Activated T-helper 1 cell treated with anti-CD3 and anti-CD28 coated beads, Interleukin-2, amount 50 U/mL, for 16 hours (primary cell): ENCODE data around the gene PLXNA3.

ENCODE experiments used
- DNase-seq, 2 donors: peaks; one replicate each; pipeline ENCODE4 v3.0.0-alpha.2; 2020; ENCODE audit warnings: low read depth in 1 of 2, low spot score in 1 of 2

PLXNA3 gene

GRCh38 chrX:154435171-154435733 is 22.8 kb upstream of the PLXNA3 start:
- DNase-seq = no peak

DNA sequence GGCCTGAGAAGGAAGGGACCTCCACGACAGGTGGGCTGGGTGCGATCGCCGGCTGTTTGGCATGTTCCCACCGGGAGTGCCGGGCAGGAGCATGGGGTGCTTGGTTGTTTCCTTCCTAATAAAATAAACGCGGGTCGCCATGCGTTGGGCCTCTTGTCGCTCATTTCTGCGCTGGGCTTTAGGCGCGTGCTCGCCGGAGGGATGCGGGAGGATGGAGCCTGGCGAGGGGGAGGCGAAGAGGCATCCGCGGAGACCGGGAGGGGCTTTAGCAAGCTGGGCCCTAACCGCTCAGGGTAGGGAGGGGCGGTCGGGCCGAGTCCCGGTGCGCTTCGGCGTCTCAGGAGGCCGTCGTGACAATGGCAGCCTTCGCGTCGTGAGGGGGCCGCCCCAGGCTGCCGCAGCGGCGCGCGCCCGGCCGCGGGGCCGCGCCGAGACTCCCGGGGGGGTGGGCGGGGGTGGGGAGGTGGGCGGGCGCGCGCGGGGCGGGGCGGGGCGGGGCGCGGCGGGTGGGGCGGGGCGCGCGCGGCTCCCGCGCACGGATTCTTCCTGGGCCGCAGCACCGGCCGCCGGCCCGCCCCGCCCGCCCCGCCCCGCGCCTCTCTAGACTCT is 21.6 kb upstream of the PLXNA3 start:
- peak in 1 of 2 donors; percentile 43 for DNase-seq

GRCh38 chrX:154436983-154437752 is 20.9 kb upstream of the PLXNA3 start, which contains the start of gene GDI1:
Gene GDI1 (plus strand): TSS chrX:154437154. CDS start chrX:154437255, 101 bp downstream.
- DNase-seq = peak; percentile 25 to 47

DNA sequence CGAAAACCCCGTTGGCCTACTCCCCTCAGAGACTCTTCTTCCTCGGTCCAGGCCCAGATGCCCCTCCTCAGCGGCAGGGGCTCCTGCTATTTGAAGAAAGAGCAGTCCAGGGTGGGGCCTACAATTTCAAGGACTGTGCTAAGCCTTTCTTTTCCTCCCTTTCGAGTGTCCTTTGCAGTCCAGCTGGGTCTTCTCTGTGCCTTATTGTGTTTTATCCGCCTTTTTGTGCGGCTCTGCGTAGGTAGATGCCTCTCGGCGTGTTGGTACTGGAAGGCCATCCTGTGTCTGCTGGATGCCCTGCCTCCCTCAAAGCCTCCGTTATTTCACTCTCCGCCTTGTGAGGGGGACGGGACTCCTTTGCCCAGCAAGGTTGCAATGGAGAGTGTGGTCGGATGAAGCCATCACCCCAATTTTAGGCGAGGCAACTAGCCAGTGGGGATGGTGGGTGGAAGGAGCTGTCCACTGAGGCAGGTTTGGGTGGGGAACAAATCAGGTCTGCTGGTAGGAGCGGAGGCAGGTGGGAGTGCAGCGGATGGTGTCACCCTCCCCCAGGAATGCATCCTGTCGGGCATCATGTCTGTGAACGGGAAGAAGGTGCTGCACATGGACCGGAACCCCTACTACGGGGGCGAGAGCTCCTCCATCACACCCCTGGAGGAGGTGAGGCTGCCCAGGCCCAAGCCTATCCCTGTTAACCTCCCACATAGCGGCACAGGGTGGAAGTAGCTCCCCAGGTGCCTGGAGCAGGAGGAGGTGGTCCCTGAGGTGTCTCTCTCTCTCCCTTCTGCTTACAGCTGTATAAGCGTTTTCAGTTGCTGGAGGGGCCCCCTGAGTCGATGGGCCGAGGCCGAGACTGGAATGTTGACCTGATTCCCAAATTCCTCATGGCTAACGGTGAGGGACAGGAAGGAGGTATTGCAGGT is 19.8 kb upstream of the PLXNA3 start:
- no peak for DNase-seq

GRCh38 chrX:154439841-154440240 is 18.2 kb upstream of the PLXNA3 start:
- DNase-seq = no peak

GRCh38 chrX:154440623-154441357 is 17.3 kb upstream of the PLXNA3 start:
- DNase-seq = no peak

DNA sequence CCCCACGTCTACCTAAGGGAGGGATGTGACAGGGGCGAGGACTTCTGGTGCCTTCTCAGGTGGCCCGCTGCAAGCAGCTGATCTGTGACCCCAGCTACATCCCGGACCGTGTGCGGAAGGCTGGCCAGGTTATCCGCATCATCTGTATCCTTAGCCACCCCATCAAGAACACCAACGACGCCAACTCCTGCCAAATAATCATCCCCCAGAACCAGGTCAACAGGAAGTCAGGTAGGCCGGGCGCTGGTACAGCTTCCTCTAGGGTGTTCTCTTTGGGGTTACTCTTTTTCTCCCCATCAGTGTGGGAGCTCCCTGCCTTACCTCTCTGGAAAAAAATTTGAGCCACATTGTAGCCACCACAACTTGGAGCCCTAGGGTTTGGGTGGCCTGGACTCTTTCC is 16.5 kb upstream of the PLXNA3 start:
- DNase-seq = no peak

GRCh38 chrX:154441984-154442707 is 15.9 kb upstream of the PLXNA3 start:
- DNase-seq = no peak

DNA sequence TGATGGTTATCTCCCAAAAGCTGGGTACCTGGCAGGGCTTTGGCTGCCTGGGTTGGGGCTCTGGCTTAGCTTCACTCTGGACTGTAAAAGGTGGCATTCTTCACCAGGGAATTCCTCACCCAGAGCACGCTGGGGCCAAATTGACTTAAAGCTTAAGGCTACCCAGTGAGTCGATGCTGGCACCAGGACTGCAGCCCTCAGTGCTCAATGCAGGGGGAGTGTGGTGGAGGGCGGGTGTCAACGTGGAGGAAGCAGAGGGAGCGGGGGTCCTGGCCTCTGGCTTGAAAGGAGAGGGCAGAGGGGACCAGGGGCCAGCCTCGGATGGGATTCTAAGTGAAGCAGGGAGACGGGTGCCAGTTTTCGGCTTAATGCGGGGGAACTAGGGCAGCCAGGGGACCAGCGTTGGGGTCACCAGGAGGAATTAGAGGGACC is 14.6 kb upstream of the PLXNA3 start:
- DNase-seq = no peak

GRCh38 chrX:154443992-154444754 is 13.9 kb upstream of the PLXNA3 start, which contains the start of gene FAM50A:
Gene FAM50A (plus strand): TSS chrX:154444141. CDS start chrX:154444236, 95 bp downstream.
- peak; percentile 20 to 58 for DNase-seq

DNA sequence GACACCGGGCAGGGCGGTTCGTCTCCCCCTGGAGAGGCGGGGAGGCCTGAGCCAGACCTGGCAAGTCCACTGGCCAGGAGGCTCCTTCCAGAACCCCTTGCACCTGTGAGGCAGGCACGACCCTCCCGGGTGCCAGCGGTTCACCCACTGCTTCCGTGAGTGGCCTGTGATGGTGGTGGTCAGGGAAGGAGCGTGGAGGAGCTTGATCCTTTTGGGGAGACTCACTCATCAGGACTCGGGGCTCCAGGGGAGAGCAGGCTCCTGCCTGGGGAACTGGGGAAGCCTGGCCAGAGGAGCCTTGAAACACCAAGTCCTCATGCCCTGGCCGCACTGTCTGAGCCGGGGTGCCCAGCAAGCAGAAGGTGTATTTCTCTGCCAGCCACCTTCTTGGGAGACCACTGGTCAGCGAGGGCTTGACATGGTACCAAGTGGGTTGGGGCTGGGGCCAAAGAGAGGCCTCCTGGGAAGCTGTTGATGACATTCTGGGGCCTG is 13.3 kb upstream of the PLXNA3 start:
- DNase-seq = no peak

GRCh38 chrX:154445776-154446175 is 12.3 kb upstream of the PLXNA3 start:
- DNase-seq = no peak

- no peak for DNase-seq
These were observed 11.7 kb upstream of the PLXNA3 start for GRCh38 chrX:154446430-154446829.

DNA sequence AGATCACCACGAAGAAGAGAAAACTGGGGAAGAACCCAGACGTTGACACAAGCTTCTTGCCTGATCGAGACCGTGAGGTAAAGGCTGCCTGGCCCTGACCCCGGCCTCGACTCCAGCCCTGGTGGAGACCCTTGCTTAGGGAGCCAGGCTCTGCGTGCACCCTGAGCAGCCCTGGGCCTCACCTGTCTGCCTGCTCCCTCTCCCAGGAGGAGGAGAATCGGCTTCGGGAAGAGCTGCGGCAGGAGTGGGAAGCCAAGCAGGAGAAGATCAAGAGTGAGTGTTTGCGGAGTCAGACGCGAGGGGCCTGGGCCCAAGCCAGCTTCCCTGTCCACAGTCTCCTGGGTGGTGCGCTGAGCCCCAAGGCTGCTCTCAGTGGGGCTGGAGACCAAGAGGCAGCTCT is 9.6 kb upstream of the PLXNA3 start:
- no peak for DNase-seq

DNA sequence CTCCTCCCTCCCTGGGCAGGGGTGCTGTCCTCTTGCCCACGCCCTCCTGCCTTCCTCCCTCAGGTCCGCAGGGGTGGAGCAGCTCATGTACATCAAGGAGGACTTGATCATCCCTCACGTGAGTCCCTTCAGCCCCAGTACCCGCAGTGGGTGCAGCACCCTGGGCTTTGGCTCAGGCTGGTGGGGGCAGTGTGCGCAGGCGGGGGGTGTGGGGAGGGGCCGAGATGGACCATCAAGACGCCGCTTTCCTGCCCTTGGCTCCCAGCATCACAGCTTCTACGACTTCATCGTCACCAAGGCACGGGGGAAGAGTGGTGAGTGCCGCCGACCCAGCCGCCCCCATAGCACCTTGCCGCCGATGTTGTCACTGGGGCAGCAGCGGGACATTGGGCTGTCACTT is 8.5 kb upstream of the PLXNA3 start:
- DNase-seq = no peak

- DNase-seq = no peak
These were observed 7.8 kb upstream of the PLXNA3 start for GRCh38 chrX:154450312-154450711.

DNA sequence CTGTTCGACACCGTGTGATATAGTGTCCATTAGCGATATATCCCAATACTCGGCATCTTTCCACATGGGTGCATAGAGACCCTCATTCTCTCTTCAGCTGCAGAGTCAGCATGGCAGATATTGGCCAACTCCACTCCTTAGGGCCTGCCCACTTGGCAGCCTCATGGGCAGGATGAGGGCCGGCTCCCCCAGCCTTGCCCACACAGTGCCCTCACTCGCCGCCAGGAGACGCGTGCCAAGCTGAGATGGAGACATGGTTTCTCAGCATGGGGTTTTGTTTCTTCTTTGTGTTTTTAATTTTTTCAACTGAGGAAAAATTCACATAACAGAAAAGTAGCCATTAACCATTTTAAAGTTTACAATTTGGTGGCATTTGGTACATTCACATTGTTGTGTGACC is 5.3 kb upstream of the PLXNA3 start:
- no peak for DNase-seq

GRCh38 chrX:154457491-154458115 is 478 bp upstream of the PLXNA3 start:
- DNase-seq = peak; percentile 14 to 40
